Measurements from ENCODE around the gene SHF.

The SHF gene

DNA sequence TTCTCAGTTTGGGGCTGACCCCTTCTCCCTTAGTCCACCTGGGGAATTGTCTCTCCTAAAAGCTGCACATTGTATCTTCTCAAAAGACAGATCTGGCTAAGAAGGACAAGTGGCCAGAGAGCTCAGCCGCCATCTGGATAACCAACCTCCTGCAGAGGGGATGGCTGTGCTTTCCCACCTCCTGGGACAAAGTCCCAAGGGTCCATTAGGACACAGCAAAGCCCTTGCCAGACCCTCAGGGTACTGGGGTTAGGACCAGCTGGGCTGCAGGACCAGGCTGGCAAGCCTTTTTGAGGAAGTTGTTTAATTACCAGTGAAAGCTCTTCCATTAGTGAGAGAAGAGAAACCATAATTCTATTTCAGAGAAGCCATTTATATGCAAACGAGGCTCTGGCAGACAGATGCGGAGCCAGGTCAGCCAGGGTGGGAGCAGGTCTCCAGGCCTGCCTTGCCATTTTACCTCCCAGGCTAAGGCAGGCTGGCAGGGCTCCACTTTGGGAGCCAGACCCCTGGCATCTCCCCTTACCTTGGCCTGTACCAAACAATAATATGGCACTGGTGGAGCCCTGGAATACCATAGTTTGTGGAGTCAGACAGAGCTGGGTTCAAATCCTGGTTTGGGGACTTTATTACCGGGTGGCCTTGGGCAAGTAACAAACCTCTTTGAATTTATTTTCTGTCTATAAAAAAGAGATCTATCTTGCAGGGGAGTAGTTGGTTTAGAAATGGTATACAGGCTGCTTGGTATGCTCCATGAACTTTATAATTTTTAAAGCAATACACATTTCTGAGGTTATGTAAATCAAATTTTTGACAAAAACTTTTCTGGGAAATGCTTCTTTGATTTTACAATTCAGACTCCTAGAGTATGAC, 17.9 kb downstream of the SHF start:
- in situ Hi-C loops (cut with MboI; ENCODE audit: low pct_unique_long_range_greater_than_20kb, low sequenced_read_pairs, unreplicated experiment) = no loop called here
- DNase-seq (ENCODE audit: low spot score) = no peak
- TF ChIP-seq, protein P1, sequence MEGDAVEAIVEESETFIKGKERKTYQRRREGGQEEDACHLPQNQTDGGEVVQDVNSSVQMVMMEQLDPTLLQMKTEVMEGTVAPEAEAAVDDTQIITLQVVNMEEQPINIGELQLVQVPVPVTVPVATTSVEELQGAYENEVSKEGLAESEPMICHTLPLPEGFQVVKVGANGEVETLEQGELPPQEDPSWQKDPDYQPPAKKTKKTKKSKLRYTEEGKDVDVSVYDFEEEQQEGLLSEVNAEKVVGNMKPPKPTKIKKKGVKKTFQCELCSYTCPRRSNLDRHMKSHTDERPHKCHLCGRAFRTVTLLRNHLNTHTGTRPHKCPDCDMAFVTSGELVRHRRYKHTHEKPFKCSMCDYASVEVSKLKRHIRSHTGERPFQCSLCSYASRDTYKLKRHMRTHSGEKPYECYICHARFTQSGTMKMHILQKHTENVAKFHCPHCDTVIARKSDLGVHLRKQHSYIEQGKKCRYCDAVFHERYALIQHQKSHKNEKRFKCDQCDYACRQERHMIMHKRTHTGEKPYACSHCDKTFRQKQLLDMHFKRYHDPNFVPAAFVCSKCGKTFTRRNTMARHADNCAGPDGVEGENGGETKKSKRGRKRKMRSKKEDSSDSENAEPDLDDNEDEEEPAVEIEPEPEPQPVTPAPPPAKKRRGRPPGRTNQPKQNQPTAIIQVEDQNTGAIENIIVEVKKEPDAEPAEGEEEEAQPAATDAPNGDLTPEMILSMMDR (IDR thresholded peaks at IDR 0.05; ENCODE audit: extremely low read depth, insufficient read depth, missing control alignments) = no peak

GRCh38 chr15:45168751-45169551, 18.8 kb downstream of the SHF start:
- DNase-seq (ENCODE audit: low spot score) = no peak
- TF ChIP-seq, protein P1 (IDR thresholded peaks at IDR 0.05; ENCODE audit: extremely low read depth, insufficient read depth, missing control alignments) = no peak
- in situ Hi-C loops (cut with MboI; ENCODE audit: low pct_unique_long_range_greater_than_20kb, low sequenced_read_pairs, unreplicated experiment) = no loop called here

- in situ Hi-C loops (cut with MboI; ENCODE audit: low pct_unique_long_range_greater_than_20kb, low sequenced_read_pairs, unreplicated experiment) = no loop called here
- DNase-seq (ENCODE audit: low spot score) = no peak
- TF ChIP-seq, protein P1 (IDR thresholded peaks at IDR 0.05; ENCODE audit: extremely low read depth, insufficient read depth, missing control alignments) = no peak
Observed at GRCh38 chr15:45168286-45168685, 19.5 kb downstream of the SHF start.

GRCh38 chr15:45167631-45168205, 20.0 kb downstream of the SHF start:
- TF ChIP-seq, protein P1 (IDR thresholded peaks at IDR 0.05; ENCODE audit: extremely low read depth, insufficient read depth, missing control alignments) = no peak
- in situ Hi-C loops (cut with MboI; ENCODE audit: low pct_unique_long_range_greater_than_20kb, low sequenced_read_pairs, unreplicated experiment) = no loop called here
- DNase-seq (ENCODE audit: low spot score) = no peak

DNA sequence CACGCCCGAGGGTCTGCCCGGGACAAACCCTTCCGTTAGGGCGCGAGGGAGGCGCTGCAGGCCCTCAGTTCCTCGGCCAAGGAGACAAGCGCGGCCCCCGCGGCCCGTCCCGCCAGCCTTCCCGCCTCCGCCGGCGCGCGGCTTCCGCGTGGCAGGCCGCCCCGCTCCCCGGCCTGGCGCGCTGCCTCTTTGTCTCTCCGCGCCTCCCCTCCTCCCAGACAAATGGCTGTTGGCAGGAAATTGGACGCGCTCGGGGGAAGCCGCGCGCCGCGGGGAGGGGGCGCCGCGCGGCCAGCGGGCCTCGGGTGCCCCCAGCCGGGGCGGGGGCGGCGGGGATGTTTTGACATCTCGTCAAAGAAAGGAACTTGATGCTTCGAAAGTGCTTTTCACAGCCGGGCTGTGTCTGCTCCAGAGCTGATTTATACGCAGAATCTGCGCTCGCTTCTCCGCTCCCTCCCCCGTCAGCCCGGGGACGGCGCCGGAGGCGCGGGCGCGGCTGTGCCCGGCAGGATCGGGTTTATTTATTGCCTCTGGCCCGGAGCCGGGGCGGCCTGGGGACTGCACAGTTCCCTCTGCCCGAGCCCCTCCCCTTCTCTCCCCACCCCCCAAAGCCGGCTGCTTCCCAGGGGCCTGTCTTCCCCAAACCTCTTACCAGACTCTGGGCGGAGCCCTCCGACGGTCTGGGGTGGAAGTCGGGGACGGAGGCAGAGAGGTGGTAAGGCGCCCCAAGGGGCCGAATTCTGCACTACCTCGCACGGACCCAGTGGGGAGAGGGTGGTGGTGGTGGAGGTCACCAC, 20.7 kb downstream of the SHF start:
- DNase-seq (ENCODE audit: low spot score) = peak; percentile 91
- TF ChIP-seq, protein P1 (IDR thresholded peaks at IDR 0.05; ENCODE audit: extremely low read depth, insufficient read depth, missing control alignments) = peak; percentile 75
- in situ Hi-C loops (cut with MboI; ENCODE audit: low pct_unique_long_range_greater_than_20kb, low sequenced_read_pairs, unreplicated experiment) = no loop called here

DNA sequence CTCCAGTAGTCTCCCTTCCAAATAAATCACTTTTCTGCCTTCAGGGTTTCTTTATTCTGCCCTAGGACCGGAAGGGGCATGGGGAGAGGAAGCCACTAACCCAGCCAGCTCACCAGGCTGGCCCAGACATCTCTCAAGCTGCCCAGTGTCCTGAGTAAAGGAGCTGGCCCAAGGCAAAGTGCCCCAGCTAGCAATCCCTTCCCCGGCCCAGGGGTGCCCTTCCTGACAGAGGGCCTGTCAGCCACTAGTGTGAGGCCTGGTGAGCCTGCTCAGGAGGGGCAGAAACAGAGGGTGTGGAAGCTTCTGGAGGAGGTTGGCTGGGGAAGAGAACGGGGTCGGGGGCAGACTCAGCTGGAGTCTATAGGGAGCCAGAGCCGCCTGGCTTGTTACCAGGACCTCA, 22.2 kb downstream of the SHF start:
- in situ Hi-C loops (cut with MboI; ENCODE audit: low pct_unique_long_range_greater_than_20kb, low sequenced_read_pairs, unreplicated experiment) = no loop called here
- TF ChIP-seq, protein P1 (IDR thresholded peaks at IDR 0.05; ENCODE audit: extremely low read depth, insufficient read depth, missing control alignments) = no peak
- DNase-seq (ENCODE audit: low spot score) = no peak
